ENCODE data around the gene PLAC8L1.
A peak's percentile ranks its signal among the peaks of the same experiment; 100 is the strongest.

Gene PLAC8L1

GRCh38 chr5:146079695-146080373, 25.5 kb downstream of the PLAC8L1 start:
- DNase-seq (ENCODE audit: low spot score), result no peak

- DNase-seq (ENCODE audit: low spot score), result no peak
Observed at GRCh38 chr5:146078566-146078965, 26.8 kb downstream of the PLAC8L1 start.

- DNase-seq (ENCODE audit: low spot score), result no peak
Observed at GRCh38 chr5:146076455-146076854, 28.9 kb downstream of the PLAC8L1 start.

GRCh38 chr5:146076028-146076427, 29.3 kb downstream of the PLAC8L1 start:
- DNase-seq (ENCODE audit: low spot score), result no peak

GRCh38 chr5:146073239-146073900, 32.0 kb downstream of the PLAC8L1 start:
- DNase-seq (ENCODE audit: low spot score), result no peak

GRCh38 chr5:146072595-146072994, 32.8 kb downstream of the PLAC8L1 start:
- DNase-seq (ENCODE audit: low spot score), result no peak

- no peak for DNase-seq (ENCODE audit: low spot score)
Observed at GRCh38 chr5:146071171-146071570, 34.2 kb downstream of the PLAC8L1 start.

- no peak for DNase-seq (ENCODE audit: low spot score)
Observed at GRCh38 chr5:146070746-146071145, 34.6 kb downstream of the PLAC8L1 start.

- no peak for DNase-seq (ENCODE audit: low spot score)
Observed at GRCh38 chr5:146069780-146070099, 35.6 kb downstream of the PLAC8L1 start.

- DNase-seq (ENCODE audit: low spot score), result no peak
Observed at GRCh38 chr5:146068977-146069779, 36.2 kb downstream of the PLAC8L1 start.

- DNase-seq (ENCODE audit: low spot score), result no peak
Observed at GRCh38 chr5:146068206-146068605, 37.2 kb downstream of the PLAC8L1 start.

- no peak for DNase-seq (ENCODE audit: low spot score)
Observed at GRCh38 chr5:146066968-146067367, 38.4 kb downstream of the PLAC8L1 start.

GRCh38 chr5:146060221-146060585, 45.2 kb downstream of the PLAC8L1 start:
- DNase-seq (ENCODE audit: low spot score), result no peak

GRCh38 chr5:146059460-146060220, 45.7 kb downstream of the PLAC8L1 start:
- DNase-seq (ENCODE audit: low spot score), result no peak

- no peak for DNase-seq (ENCODE audit: low spot score)
Observed at GRCh38 chr5:146055432-146055831, 49.9 kb downstream of the PLAC8L1 start.

GRCh38 chr5:146052780-146053179, 52.6 kb downstream of the PLAC8L1 start:
- no peak for DNase-seq (ENCODE audit: low spot score)

GRCh38 chr5:146051678-146052077, 53.7 kb downstream of the PLAC8L1 start:
- DNase-seq (ENCODE audit: low spot score), result no peak

GRCh38 chr5:146050086-146050485, 55.3 kb downstream of the PLAC8L1 start:
- no peak for DNase-seq (ENCODE audit: low spot score)

GRCh38 chr5:146049704-146050026, 55.7 kb downstream of the PLAC8L1 start:
- DNase-seq (ENCODE audit: low spot score), result no peak

GRCh38 chr5:146048994-146049703, 56.2 kb downstream of the PLAC8L1 start:
- peak; percentile 63 for DNase-seq (ENCODE audit: low spot score)

GRCh38 chr5:146047396-146047795, 58.0 kb downstream of the PLAC8L1 start:
- DNase-seq (ENCODE audit: low spot score), result no peak

- no peak for DNase-seq (ENCODE audit: low spot score)
Observed at GRCh38 chr5:146043722-146044121, 61.7 kb downstream of the PLAC8L1 start.

Data from kidney capillary endothelial cell (primary cell).